ENCODE measurements around the gene CNKSR2.

Gene CNKSR2

DNA sequence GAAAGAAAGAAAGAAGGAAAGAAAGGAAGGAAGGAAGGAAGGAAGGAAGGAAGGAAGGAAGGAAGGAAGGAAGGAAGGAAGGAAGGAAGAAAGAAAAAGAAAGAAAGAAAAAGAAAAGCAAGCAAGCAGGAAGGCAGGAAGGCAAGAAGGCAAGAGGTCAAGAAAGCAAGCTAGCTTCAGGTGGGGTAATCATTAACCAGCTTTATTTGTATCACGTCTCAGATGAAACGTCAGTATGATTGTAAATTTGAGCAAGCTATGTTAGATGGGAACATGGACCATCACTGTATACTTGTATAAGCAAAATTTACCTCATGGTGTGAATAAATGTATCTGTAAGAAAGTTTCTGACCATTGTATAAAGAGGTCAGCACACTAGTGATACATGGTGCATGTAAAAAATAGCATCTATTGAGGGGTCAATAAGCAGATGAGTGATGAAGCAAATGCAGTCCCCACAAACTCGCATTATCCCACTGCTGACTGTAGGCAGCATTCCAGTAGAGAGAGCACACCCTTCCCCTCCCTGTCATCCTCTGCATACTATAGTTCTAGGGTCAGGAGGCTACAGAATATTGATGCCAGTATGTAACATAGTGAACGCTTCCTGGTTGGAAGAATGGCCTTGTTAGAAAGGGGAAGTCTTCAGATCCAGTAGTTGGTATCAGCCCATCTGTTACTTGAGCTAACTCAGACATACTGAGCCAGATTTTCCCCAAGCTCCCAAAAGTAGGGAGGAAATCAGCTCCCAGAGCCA is 300.4 kb downstream of the CNKSR2 start:
- H3K4me1 Mint-ChIP-seq (ENCODE audit: low read depth in 2 of 2), result no peaks in the 10 kb centered on the region
- no peak overlapping the region for H3K4me3 Mint-ChIP-seq
- no peaks in the 10 kb centered on the region for H3K9me3 Mint-ChIP-seq
- H3K36me3 Mint-ChIP-seq (ENCODE audit: insufficient read depth), result no peaks in the 10 kb centered on the region
- ATAC-seq (replicated peaks) (no peak), DNase-seq (no peak)
- H3K27me3 Mint-ChIP-seq, result no peaks in the 10 kb centered on the region
- H3K27ac Mint-ChIP-seq, result no peak overlapping the region

DNA sequence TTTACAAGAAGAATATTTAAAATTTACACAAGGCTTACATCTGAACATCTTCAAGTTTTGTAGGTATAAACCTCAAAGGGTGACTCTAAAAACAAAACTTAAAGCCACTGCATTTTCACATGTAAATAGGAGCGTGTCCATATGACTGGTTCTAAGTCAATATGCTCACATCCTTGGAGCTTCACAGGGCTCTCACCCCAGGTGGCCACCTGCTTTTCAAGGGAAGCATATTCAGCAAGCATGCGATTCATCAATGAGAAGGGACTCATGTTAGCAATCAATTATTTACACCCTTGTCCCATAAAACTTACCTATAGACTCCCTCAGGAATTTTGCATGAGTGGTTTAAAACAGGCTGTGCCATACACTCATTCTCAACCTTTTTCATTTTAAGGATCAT is 301.7 kb downstream of the CNKSR2 start:
- no peak for ATAC-seq (replicated peaks)
- no peaks in the 10 kb centered on the region for H3K4me1 Mint-ChIP-seq (ENCODE audit: low read depth in 2 of 2)
- H3K9me3 Mint-ChIP-seq, result no peaks in the 10 kb centered on the region
- H3K27me3 Mint-ChIP-seq, result no peaks in the 10 kb centered on the region
- no peak overlapping the region for H3K27ac Mint-ChIP-seq
- H3K36me3 Mint-ChIP-seq (ENCODE audit: insufficient read depth), result no peaks in the 10 kb centered on the region
- H3K4me3 Mint-ChIP-seq, result no peak overlapping the region
- DNase-seq, result no peak

- Mint-ChIP-seq H3K27me3 (no peaks in the 10 kb centered on the region), H3K4me3 (no peak overlapping the region), H3K27ac (no peak overlapping the region), H3K4me1 (ENCODE audit: low read depth in 2 of 2) (no peaks in the 10 kb centered on the region), H3K9me3 (no peaks in the 10 kb centered on the region), H3K36me3 (ENCODE audit: insufficient read depth) (no peaks in the 10 kb centered on the region)
- ATAC-seq (replicated peaks) (no peak), DNase-seq (no peak)
These were observed 303.9 kb downstream of the CNKSR2 start for GRCh38 chrX:21678048-21678612.

GRCh38 chrX:21683941-21684340 is 309.7 kb downstream of the CNKSR2 start:
- H3K4me1 Mint-ChIP-seq (ENCODE audit: low read depth in 2 of 2), result no peaks in the 10 kb centered on the region
- no peak for DNase-seq
- H3K27ac Mint-ChIP-seq, result no peak overlapping the region
- peaks cover 0 to 1% of the 10 kb centered on the region in 2 donors for H3K9me3 Mint-ChIP-seq
- no peak for ATAC-seq (replicated peaks)
- H3K4me3 Mint-ChIP-seq, result no peak overlapping the region
- no peaks in the 10 kb centered on the region for H3K36me3 Mint-ChIP-seq (ENCODE audit: insufficient read depth)
- H3K27me3 Mint-ChIP-seq, result peaks cover 0 to 6% of the 10 kb centered on the region in 2 donors

DNA sequence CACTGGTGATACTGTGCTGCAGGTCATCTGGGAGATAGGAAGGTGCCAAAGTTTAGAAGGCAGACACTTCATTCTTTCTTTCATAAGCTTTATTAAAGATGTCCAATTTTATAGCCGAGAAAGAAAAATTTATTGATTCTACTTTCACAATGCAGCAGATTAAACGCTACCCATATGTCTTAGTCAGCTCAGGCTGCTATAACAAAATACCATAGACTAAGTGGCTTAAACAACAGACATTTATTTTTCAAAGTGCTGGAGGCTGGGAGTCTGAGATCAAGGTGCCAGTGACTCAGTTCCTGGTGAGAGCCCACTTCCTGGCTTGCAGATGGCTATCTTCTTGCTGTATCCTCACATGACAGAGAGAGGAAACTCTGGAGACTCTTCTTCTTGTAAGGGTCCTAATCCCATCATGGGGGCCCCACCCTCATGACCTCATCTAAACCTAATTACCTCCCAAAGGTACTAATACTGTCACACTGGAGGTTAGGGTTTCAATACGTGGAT is 317.3 kb downstream of the CNKSR2 start:
- Mint-ChIP-seq H3K4me1 (ENCODE audit: low read depth in 2 of 2) (no peaks in the 10 kb centered on the region), H3K27me3 (no peaks in the 10 kb centered on the region), H3K4me3 (no peak overlapping the region), H3K36me3 (ENCODE audit: insufficient read depth) (no peaks in the 10 kb centered on the region), H3K9me3 (no peaks in the 10 kb centered on the region), H3K27ac (no peak overlapping the region)
- DNase-seq, result no peak
- ATAC-seq (replicated peaks), result no peak

DNA sequence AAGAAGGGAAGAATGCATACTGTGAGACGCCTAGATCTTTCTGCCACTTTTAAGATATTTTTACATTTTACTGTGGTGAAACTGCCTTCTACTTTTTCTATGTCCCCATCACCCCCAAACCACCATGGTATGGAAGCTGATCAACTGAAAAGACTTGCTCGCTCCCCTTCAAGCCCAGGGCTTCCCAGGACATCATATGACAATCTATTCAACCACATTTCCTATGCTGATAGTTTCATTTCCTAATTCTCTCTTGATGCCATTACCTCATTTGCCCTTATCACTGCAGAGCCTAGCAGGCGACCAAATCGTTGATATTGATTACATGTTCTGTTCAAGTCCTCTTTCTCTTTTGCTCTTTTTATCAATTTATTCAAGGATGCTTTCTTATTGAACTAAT is 324.1 kb downstream of the CNKSR2 start:
- Mint-ChIP-seq H3K4me3 (no peak overlapping the region), H3K27me3 (no peaks in the 10 kb centered on the region), H3K27ac (no peak overlapping the region), H3K9me3 (no peaks in the 10 kb centered on the region), H3K4me1 (ENCODE audit: low read depth in 2 of 2) (no peaks in the 10 kb centered on the region), H3K36me3 (ENCODE audit: insufficient read depth) (no peaks in the 10 kb centered on the region)
- no peak for ATAC-seq (replicated peaks)
- no peak for DNase-seq

GRCh38 chrX:21699136-21699535 is 324.9 kb downstream of the CNKSR2 start:
- H3K27ac Mint-ChIP-seq, result no peak overlapping the region
- H3K9me3 Mint-ChIP-seq, result no peaks in the 10 kb centered on the region
- H3K27me3 Mint-ChIP-seq, result no peaks in the 10 kb centered on the region
- no peaks in the 10 kb centered on the region for H3K4me1 Mint-ChIP-seq (ENCODE audit: low read depth in 2 of 2)
- DNase-seq (no peak), ATAC-seq (replicated peaks) (no peak)
- no peak overlapping the region for H3K4me3 Mint-ChIP-seq
- no peaks in the 10 kb centered on the region for H3K36me3 Mint-ChIP-seq (ENCODE audit: insufficient read depth)

DNA sequence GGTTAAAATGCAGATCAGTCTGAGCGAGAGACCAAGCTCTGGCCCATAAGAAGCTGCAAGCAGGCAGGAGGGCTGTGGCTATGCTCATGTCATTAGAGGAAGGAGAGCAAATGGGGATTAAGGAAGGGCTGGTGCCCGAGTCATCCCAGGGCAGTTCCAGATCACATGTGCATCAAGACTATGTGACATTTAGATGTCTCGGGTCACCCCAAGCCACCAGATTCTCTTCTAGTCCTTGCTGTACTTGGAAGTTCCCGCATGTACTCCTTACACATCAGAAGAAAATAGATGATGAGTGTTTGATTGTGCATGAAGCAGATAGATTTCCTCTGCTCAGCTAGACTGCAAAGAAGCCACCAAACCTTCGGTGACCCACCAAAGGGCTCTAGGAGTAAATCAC is 326.1 kb downstream of the CNKSR2 start:
- Mint-ChIP-seq H3K4me1 (ENCODE audit: low read depth in 2 of 2) (no peaks in the 10 kb centered on the region), H3K4me3 (no peak overlapping the region), H3K27me3 (no peaks in the 10 kb centered on the region), H3K27ac (no peak overlapping the region), H3K9me3 (no peaks in the 10 kb centered on the region), H3K36me3 (ENCODE audit: insufficient read depth) (no peaks in the 10 kb centered on the region)
- DNase-seq, result no peak
- ATAC-seq (replicated peaks), result no peak

- no peaks in the 10 kb centered on the region for H3K4me1 Mint-ChIP-seq (ENCODE audit: low read depth in 2 of 2)
- no peaks in the 10 kb centered on the region for H3K27me3 Mint-ChIP-seq
- H3K9me3 Mint-ChIP-seq, result no peaks in the 10 kb centered on the region
- no peak for DNase-seq
- H3K36me3 Mint-ChIP-seq (ENCODE audit: insufficient read depth), result no peaks in the 10 kb centered on the region
- H3K27ac Mint-ChIP-seq, result no peak overlapping the region
- H3K4me3 Mint-ChIP-seq, result no peak overlapping the region
- no peak for ATAC-seq (replicated peaks)
These were observed 326.7 kb downstream of the CNKSR2 start for GRCh38 chrX:21700967-21701366.

- DNase-seq, result no peak
- Mint-ChIP-seq H3K27me3 (no peaks in the 10 kb centered on the region), H3K27ac (no peak overlapping the region), H3K4me1 (ENCODE audit: low read depth in 2 of 2) (no peaks in the 10 kb centered on the region), H3K4me3 (no peak overlapping the region), H3K9me3 (peaks cover 0 to 1% of the 10 kb centered on the region in 2 donors), H3K36me3 (ENCODE audit: insufficient read depth) (no peaks in the 10 kb centered on the region)
- no peak for ATAC-seq (replicated peaks)
These were observed 328.5 kb downstream of the CNKSR2 start for GRCh38 chrX:21702725-21703124.

Data from effector memory CD8-positive, alpha-beta T cell (primary cell).